Endothelial cell of umbilical vein (primary cell): Measurements from ENCODE around the gene IGSF3. TPM values are rescaled to one million over a fixed set of nuclear protein-coding genes. Genes with fewer than 3 reads are reported as not detected.

Source experiments
- BruUV-seq: library from RNA; stranded (reverse); fragments of 400-500 nt; replicated peaks from 2 replicates; lab custom pipeline; 2021; lab: Mats Ljungman, UMichigan
- CTCF ChIA-PET: fragments of 300-600, 350-600 bp; sonication (Branson Sonifier 250); formaldehyde crosslinking; loops from one replicate; lab custom pipeline; 2021; ENCODE audit warnings: antibody characterized with exemption, inconsistent platforms; lab: Charles Lee
- POLR2A ChIA-PET: fragments of 300-600, 350-600 bp; sonication (Branson Sonifier 250); formaldehyde crosslinking; loops from one replicate; lab custom pipeline; 2021; ENCODE audit warnings: antibody characterized with exemption, inconsistent platforms; lab: Charles Lee
- DNase-seq: peaks from one replicate; pipeline ENCODE4 v3.0.0-alpha.2; 2011; ENCODE audit warnings: low read depth, low spot score
- FAIRE-seq: peaks from 2 replicates; lab custom pipeline; 2011; peaks lifted over from hg19 to GRCh38; lab: Jason Lieb, UNC
- H2AFZ ChIP-seq: 2 replicates; pipeline ENCODE4 v1.6.0; 2012; ENCODE audit warnings: low read depth, low read length, control low read depth, inconsistent platforms
- H3K27ac ChIP-seq: 2 replicates; pipeline ENCODE4 v1.5.1; 2011; ENCODE audit warnings: low read depth, mild to moderate bottlenecking, control low read depth, low read length, moderate library complexity; ENCODE audit not compliant: insufficient read depth
- H3K27me3 ChIP-seq, 2 experiments: 2 replicates each; pipeline versions ENCODE4 v1.6.0 to v1.6.1; 2011; ENCODE audit warnings: low read length in 2 of 2, mixed read lengths in 1 of 2; ENCODE audit not compliant: control insufficient read depth in 2 of 2, insufficient read depth in 2 of 2
- H3K36me3 ChIP-seq, 2 experiments: 2 replicates in 1 of 2; 3 replicates in 1 of 2; pipeline ENCODE4 v1.5.1; 2011; ENCODE audit warnings: low read length in 2 of 2, mild to moderate bottlenecking in 1 of 2, moderate library complexity in 1 of 2; ENCODE audit not compliant: control insufficient read depth in 2 of 2, insufficient read depth in 2 of 2; ENCODE audit errors: extremely low read depth in 1 of 2
- H3K4me1 ChIP-seq: 3 replicates; pipeline ENCODE4 v1.5.1; 2011; ENCODE audit warnings: mild to moderate bottlenecking, low read length; ENCODE audit not compliant: control insufficient read depth, insufficient read depth; ENCODE audit errors: extremely low read depth
- H3K4me2 ChIP-seq: 2 replicates; pipeline ENCODE4 v1.6.1; 2011; ENCODE audit warnings: low read length, control low read depth, mixed read lengths; ENCODE audit not compliant: insufficient read depth
- H3K4me3 ChIP-seq, 3 experiments: fragments of 200-600 bp in 1 of 3; sonication (generic), shearing (Covaris generic) in 1 of 3; replicated peaks in 1 of 3; 2 replicates each; pipeline ENCODE4 v1.5.1; 2011 to 2016; ENCODE audit warnings: control low read depth in 3 of 3, low read length in 3 of 3, mild to moderate bottlenecking in 2 of 3, inconsistent platforms in 1 of 3, low read depth in 1 of 3, moderate library complexity in 1 of 3; ENCODE audit not compliant: insufficient read depth in 1 of 3
- H3K79me2 ChIP-seq: 2 replicates; pipeline ENCODE4 v1.6.0; 2012; ENCODE audit warnings: low read length, inconsistent platforms; ENCODE audit not compliant: control insufficient read depth, insufficient read depth
- H3K9ac ChIP-seq: replicated peaks from 2 replicates; pipeline ENCODE3; 2011; ENCODE audit warnings: low read length, control low read depth; ENCODE audit not compliant: insufficient read depth; ENCODE audit errors: extremely low read depth
- H3K9me1 ChIP-seq: replicated peaks from 3 replicates; pipeline ENCODE4 v1.6.0; 2011; ENCODE audit warnings: mild to moderate bottlenecking, low read length; ENCODE audit not compliant: control insufficient read depth, insufficient read depth; ENCODE audit errors: extremely low read depth
- H3K9me3 ChIP-seq: replicated peaks from 2 replicates; pipeline ENCODE4 v1.5.1; 2012; ENCODE audit warnings: low read length, inconsistent platforms; ENCODE audit not compliant: control insufficient read depth, insufficient read depth
- H4K20me1 ChIP-seq: replicated peaks from 2 replicates; pipeline ENCODE3; 2011; ENCODE audit warnings: mild to moderate bottlenecking, low read length; ENCODE audit not compliant: control insufficient read depth, insufficient read depth; ENCODE audit errors: extremely low read depth
- EZH2 ChIP-seq: IDR thresholded peaks from 2 replicates; pipeline ENCODE4 v1.6.1; 2012; ENCODE audit warnings: borderline replicate concordance, low read depth, mild to moderate bottlenecking, moderate library complexity, low read length, inconsistent platforms; ENCODE audit not compliant: severe bottlenecking
- FOS ChIP-seq: IDR thresholded peaks from 2 replicates; pipeline ENCODE4 v1.6.1; 2011; ENCODE audit warnings: mild to moderate bottlenecking, low read length, moderate library complexity, borderline replicate concordance; ENCODE audit not compliant: insufficient read depth
- GATA2 ChIP-seq: IDR thresholded peaks from 2 replicates; pipeline ENCODE4 v1.7.0; 2011; ENCODE audit warnings: low read depth, mild to moderate bottlenecking, moderate library complexity, mixed read lengths, low read length; ENCODE audit not compliant: insufficient read length, insufficient read depth
- JUN ChIP-seq: IDR thresholded peaks from 2 replicates; pipeline ENCODE4 v1.6.1; 2011; ENCODE audit warnings: borderline replicate concordance, low read depth; ENCODE audit not compliant: insufficient read length, insufficient read depth
- MYC ChIP-seq: IDR thresholded peaks from one replicate; pipeline ENCODE4 v1.6.1; 2011; ENCODE audit warnings: mild to moderate bottlenecking, low read depth, low read length
- POLR2A ChIP-seq: IDR thresholded peaks from 2 replicates; pipeline ENCODE4 v1.6.1; 2012; ENCODE audit warnings: low read depth, mild to moderate bottlenecking, control low read depth, low read length
- POLR2AphosphoS5 ChIP-seq: IDR thresholded peaks from 2 replicates; pipeline ENCODE4 v1.6.1; 2012; ENCODE audit warnings: low read depth, mild to moderate bottlenecking, control low read depth, low read length, moderate library complexity; ENCODE audit not compliant: insufficient read depth
- dilution Hi-C: fragments of 300-500 bp; cut with MboI; formaldehyde crosslinking; loops from one replicate; pipeline ENCODE4 v1.15.0; 2019; ENCODE audit warnings: low sequenced_read_pairs; ENCODE audit not compliant: extremely low pct_ligation_motif_present
- intact Hi-C: fragments of 100-400 bp; cut with micrococcal nuclease; formaldehyde crosslinking; loops from one replicate; pipeline ENCODE4 v1.10.0; 2022
- polyA plus RNA-seq, 4 experiments: library from polyadenylated mRNA; depleted of rRNA in 3 of 4; stranded (reverse) in 3 of 4; unstranded in 1 of 4; fragments of >200 nt; gene quantifications; 2 replicates each; pipeline versions ENCODE4 v1.2.1 to v1.2.3, GENCODE V29; 2011 to 2012; ENCODE audit warnings: missing spikeins in 1 of 4
- total RNA-seq: library from RNA; stranded (reverse); gene quantifications from 2 replicates; pipeline ENCODE4 v1.2.3, GENCODE V29; 2021
- TF ChIP-seq, protein P1 (sequence below), 2 donors: IDR thresholded peaks; 1 replicate in 1 of 2; 2 replicates in 1 of 2; pipeline ENCODE4 v1.5.1; 2011; ENCODE audit warnings: low read length in 2 of 2, mild to moderate bottlenecking in 2 of 2, moderate library complexity in 2 of 2, control low read depth in 1 of 2, inconsistent platforms in 1 of 2, low read depth in 1 of 2; ENCODE audit not compliant: insufficient read depth in 1 of 2; ENCODE audit errors: extremely low read depth in 1 of 2
- TF ChIP-seq, protein P2 (sequence below): IDR thresholded peaks from 2 replicates; pipeline ENCODE4 v1.6.1; 2011; ENCODE audit not compliant: insufficient read depth, insufficient read length

IGSF3 gene
- total and polyA plus RNA-seq, 2 donors (not counting 3 experiments of a cell fraction or from before 2014, with no cell fraction given): 0.63 to 2.2 TPM

DNA sequence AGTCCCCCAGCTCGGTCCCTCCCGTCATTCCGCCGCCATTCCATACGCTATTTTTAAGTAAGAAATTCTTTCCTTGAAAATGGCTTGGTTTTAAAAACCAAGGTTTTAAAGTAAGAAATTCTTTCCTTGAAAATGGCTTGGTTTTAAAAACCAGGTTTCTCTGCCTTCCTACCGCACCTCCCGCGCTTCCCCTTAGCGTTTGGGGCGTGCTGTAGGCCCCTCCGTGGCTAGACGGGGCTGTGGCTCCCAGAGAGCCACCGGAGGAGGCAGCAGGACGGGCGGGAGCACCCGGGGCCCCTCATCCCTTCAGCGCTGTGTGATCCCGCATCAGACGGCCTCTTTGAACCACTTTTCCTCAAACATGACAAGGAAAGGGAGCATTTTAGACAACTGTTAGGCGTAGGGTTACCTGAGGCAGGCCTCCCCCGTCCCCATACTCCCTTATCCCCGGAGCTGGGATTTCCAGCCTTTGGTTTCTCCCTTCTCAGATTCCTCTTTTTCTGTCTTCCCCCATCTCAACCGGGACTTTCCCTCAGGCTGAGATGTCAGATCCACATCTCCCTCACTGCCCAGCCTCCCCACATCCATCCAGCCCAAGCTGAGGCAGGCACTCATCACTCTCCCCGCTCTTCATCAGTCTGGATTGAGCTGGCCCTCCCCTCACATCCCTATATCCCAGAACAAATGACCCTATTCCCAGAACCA, 96.2 kb downstream of the IGSF3 start:
- peaks cover 3% of the 10 kb centered on the region for H3K79me2 ChIP-seq
- peak overlapping the region; percentile 64 to 93 (median 69) for H3K4me3 ChIP-seq

More for the DNA sequence above, 96.2 kb downstream of the IGSF3 start:
- Histone ChIP-seq H2AFZ (peak overlapping the region; percentile 89), H3K4me2 (peak overlapping the region; percentile 72), H3K9ac (peak overlapping the region; percentile 89), H4K20me1 (no peaks in the 10 kb centered on the region), H3K4me1 (peaks cover 9% of the 10 kb centered on the region), H3K27me3 (peaks cover 6% of the 10 kb centered on the region in 2 experiments), H3K27ac (peak overlapping the region; percentile 70), H3K36me3 (no peaks in the 10 kb centered on the region), H3K9me1 (no peaks in the 10 kb centered on the region), H3K9me3 (no peaks in the 10 kb centered on the region)
- ChIA-PET POLR2A (no interaction called here), CTCF (interaction anchor here (1.0 to 5.1 kb wide), 2 partner anchors 24 to 489 kb away, joined by 3 to 155 read pairs; partner anchors contain the start of gene TTF2)
- dilution Hi-C loops (no loop called here), intact Hi-C loops (loop anchor here (2.0 to 10.0 kb wide), 8 partner anchors 134 to 551 kb away; partner anchors contain the start of genes ATP1A1 and TRIM45)
- TF ChIP-seq JUN (no peak), EZH2 (no peak), MYC (no peak), GATA2 (no peak), FOS (no peak), POLR2A (no peak), POLR2AphosphoS5 (no peak)
- TF ChIP-seq, protein P1, sequence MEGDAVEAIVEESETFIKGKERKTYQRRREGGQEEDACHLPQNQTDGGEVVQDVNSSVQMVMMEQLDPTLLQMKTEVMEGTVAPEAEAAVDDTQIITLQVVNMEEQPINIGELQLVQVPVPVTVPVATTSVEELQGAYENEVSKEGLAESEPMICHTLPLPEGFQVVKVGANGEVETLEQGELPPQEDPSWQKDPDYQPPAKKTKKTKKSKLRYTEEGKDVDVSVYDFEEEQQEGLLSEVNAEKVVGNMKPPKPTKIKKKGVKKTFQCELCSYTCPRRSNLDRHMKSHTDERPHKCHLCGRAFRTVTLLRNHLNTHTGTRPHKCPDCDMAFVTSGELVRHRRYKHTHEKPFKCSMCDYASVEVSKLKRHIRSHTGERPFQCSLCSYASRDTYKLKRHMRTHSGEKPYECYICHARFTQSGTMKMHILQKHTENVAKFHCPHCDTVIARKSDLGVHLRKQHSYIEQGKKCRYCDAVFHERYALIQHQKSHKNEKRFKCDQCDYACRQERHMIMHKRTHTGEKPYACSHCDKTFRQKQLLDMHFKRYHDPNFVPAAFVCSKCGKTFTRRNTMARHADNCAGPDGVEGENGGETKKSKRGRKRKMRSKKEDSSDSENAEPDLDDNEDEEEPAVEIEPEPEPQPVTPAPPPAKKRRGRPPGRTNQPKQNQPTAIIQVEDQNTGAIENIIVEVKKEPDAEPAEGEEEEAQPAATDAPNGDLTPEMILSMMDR (IDR thresholded peaks at IDR 0.05; ENCODE audit: extremely low read depth in 1 of 2, insufficient read depth in 1 of 2, low read depth in 1 of 2, low read length in 2 of 2): no peak
- TF ChIP-seq, protein P2, sequence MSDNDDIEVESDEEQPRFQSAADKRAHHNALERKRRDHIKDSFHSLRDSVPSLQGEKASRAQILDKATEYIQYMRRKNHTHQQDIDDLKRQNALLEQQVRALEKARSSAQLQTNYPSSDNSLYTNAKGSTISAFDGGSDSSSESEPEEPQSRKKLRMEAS: no peak
- TSS peak; percentile 74 for BruUV-seq
- DNase-seq (no peak), FAIRE-seq (no peak)
